Mesendoderm (in vitro differentiated cells): ENCODE measurements around the gene BFSP2.

Experiments used
- DNase-seq: peaks from one replicate; pipeline ENCODE4 v3.0.0; 2013
- H2AK5ac ChIP-seq: 2 replicates; pipeline ENCODE4 v1.6.1; 2013; ENCODE audit warnings: low read length, inconsistent platforms
- H2BK120ac ChIP-seq: 2 replicates; pipeline ENCODE4 v1.6.1; 2013; ENCODE audit warnings: low read depth, mild to moderate bottlenecking, low read length, moderate library complexity, mixed read lengths
- H2BK15ac ChIP-seq: replicated peaks from 2 replicates; pipeline ENCODE4 v1.6.1; 2013; ENCODE audit warnings: low read depth, mild to moderate bottlenecking, moderate library complexity
- H2BK5ac ChIP-seq: 2 replicates; pipeline ENCODE4 v1.6.1; 2013; ENCODE audit warnings: low read length, inconsistent platforms
- H3K18ac ChIP-seq: 2 replicates; pipeline ENCODE4 v1.6.1; 2013; ENCODE audit warnings: mild to moderate bottlenecking, low read length, mixed read lengths
- H3K23ac ChIP-seq: one replicate; pipeline ENCODE4 v1.6.1; 2013; ENCODE audit warnings: low read length
- H3K27ac ChIP-seq: 2 replicates; pipeline ENCODE4 v1.5.1; 2013; ENCODE audit warnings: low read depth, mild to moderate bottlenecking, inconsistent platforms, low read length, moderate library complexity
- H3K27me3 ChIP-seq: 2 replicates; pipeline ENCODE4 v1.6.1; 2013; ENCODE audit warnings: low read length, control low read depth, mild to moderate bottlenecking, inconsistent platforms; ENCODE audit not compliant: insufficient read depth, poor library complexity
- H3K36me3 ChIP-seq: 2 replicates; pipeline ENCODE4 v1.6.1; 2013; ENCODE audit warnings: low read length, inconsistent platforms; ENCODE audit not compliant: control insufficient read depth, insufficient read depth
- H3K4ac ChIP-seq: one replicate; pipeline ENCODE4 v1.6.1; 2013; ENCODE audit warnings: low read depth, mild to moderate bottlenecking, low read length, moderate library complexity
- H3K4me1 ChIP-seq: 2 replicates; pipeline ENCODE4 v1.6.1; 2013; ENCODE audit warnings: low read depth, low read length, inconsistent platforms; ENCODE audit not compliant: control insufficient read depth
- H3K4me2 ChIP-seq: 2 replicates; pipeline ENCODE4 v1.6.1; 2013; ENCODE audit warnings: low read length
- H3K4me3 ChIP-seq: 2 replicates; pipeline ENCODE4 v1.5.1; 2013; ENCODE audit warnings: mild to moderate bottlenecking, low read length
- H3K56ac ChIP-seq: one replicate; pipeline ENCODE4 v1.6.1; 2013; ENCODE audit warnings: low read length
- H3K79me1 ChIP-seq: 2 replicates; pipeline ENCODE4 v1.6.1; 2013; ENCODE audit warnings: low read length, inconsistent platforms
- H3K79me2 ChIP-seq: 2 replicates; pipeline ENCODE4 v1.6.1; 2013; ENCODE audit warnings: mild to moderate bottlenecking, low read length; ENCODE audit not compliant: control insufficient read depth, insufficient read depth
- H3K9ac ChIP-seq: 2 replicates; pipeline ENCODE4 v1.6.1; 2013; ENCODE audit warnings: low read length, inconsistent platforms
- H4K5ac ChIP-seq: one replicate; pipeline ENCODE4 v1.6.1; 2013; ENCODE audit warnings: low read length
- H4K8ac ChIP-seq: one replicate; pipeline ENCODE4 v1.6.1; 2013; ENCODE audit warnings: low read depth, mild to moderate bottlenecking, control low read depth, low read length, moderate library complexity
- WGBS: extraction: QIAGEN DNeasy Blood & Tissue Kit; methylation state at CpG from one replicate; pipeline ENCODE4 v1.1.7; 2013; ENCODE audit warnings: low lambda C conversion rate, missing lambda C conversion rate; ENCODE audit not compliant: insufficient coverage; ENCODE audit errors: extremely low coverage; 5-methylcytosine and 5-hydroxymethylcytosine counted together

BFSP2 gene

GRCh38 chr3:133475245-133476010, 75.6 kb downstream of the BFSP2 start:
- no peak overlapping the region for H3K9ac ChIP-seq
- no CpG with 5 or more reads among the region's 5 CpGs for WGBS
- no peaks in the 10 kb centered on the region for H3K27me3 ChIP-seq
- H3K4me1 ChIP-seq = no peaks in the 10 kb centered on the region
- H2AK5ac ChIP-seq = no peak overlapping the region
- no peak overlapping the region for H2BK15ac ChIP-seq
- no peaks in the 10 kb centered on the region for H3K36me3 ChIP-seq
- H2BK120ac ChIP-seq = no peak overlapping the region
- no peak overlapping the region for H3K4me3 ChIP-seq
- H3K18ac ChIP-seq = no peak overlapping the region
- no peak overlapping the region for H3K56ac ChIP-seq
- H3K27ac ChIP-seq = no peak overlapping the region
- H3K23ac ChIP-seq = no peak overlapping the region
- no peaks in the 10 kb centered on the region for H3K79me1 ChIP-seq
- no peak overlapping the region for H2BK5ac ChIP-seq
- no peak for DNase-seq
- H4K5ac ChIP-seq = no peak overlapping the region
- no peak overlapping the region for H3K4ac ChIP-seq
- no peaks in the 10 kb centered on the region for H3K79me2 ChIP-seq
- H3K4me2 ChIP-seq = no peak overlapping the region
- H4K8ac ChIP-seq = no peak overlapping the region

GRCh38 chr3:133476971-133477375, 77.1 kb downstream of the BFSP2 start:
- H2BK5ac ChIP-seq = no peak overlapping the region
- H3K4me1 ChIP-seq = no peaks in the 10 kb centered on the region
- H3K36me3 ChIP-seq = no peaks in the 10 kb centered on the region
- no peak overlapping the region for H3K27ac ChIP-seq
- no peak overlapping the region for H3K18ac ChIP-seq
- no peak overlapping the region for H3K9ac ChIP-seq
- H3K4me3 ChIP-seq = no peak overlapping the region
- H3K56ac ChIP-seq = no peak overlapping the region
- no peak overlapping the region for H3K4ac ChIP-seq
- H3K27me3 ChIP-seq = no peaks in the 10 kb centered on the region
- H3K79me2 ChIP-seq = no peaks in the 10 kb centered on the region
- no peak for DNase-seq
- H3K79me1 ChIP-seq = no peaks in the 10 kb centered on the region
- no CpG with 5 or more reads among the region's 6 CpGs for WGBS
- H3K23ac ChIP-seq = no peak overlapping the region
- no peak overlapping the region for H4K8ac ChIP-seq
- no peak overlapping the region for H2BK120ac ChIP-seq
- no peak overlapping the region for H2BK15ac ChIP-seq
- no peak overlapping the region for H2AK5ac ChIP-seq
- no peak overlapping the region for H3K4me2 ChIP-seq
- no peak overlapping the region for H4K5ac ChIP-seq

- no peak overlapping the region for H3K4me3 ChIP-seq
Observed at GRCh38 chr3:133477487-133477886, 77.6 kb downstream of the BFSP2 start.

GRCh38 chr3:133478624-133479023, 78.8 kb downstream of the BFSP2 start:
- H3K36me3 ChIP-seq = no peaks in the 10 kb centered on the region
- no peak for DNase-seq
- no peak overlapping the region for H3K18ac ChIP-seq
- WGBS = no CpG with 5 or more reads among the region's 1 CpG
- H3K23ac ChIP-seq = no peak overlapping the region
- H3K4me2 ChIP-seq = no peak overlapping the region
- H3K4me1 ChIP-seq = no peaks in the 10 kb centered on the region
- no peak overlapping the region for H3K9ac ChIP-seq
- no peak overlapping the region for H2AK5ac ChIP-seq
- no peaks in the 10 kb centered on the region for H3K79me1 ChIP-seq
- no peak overlapping the region for H3K56ac ChIP-seq
- H2BK120ac ChIP-seq = no peak overlapping the region
- H4K8ac ChIP-seq = no peak overlapping the region
- no peak overlapping the region for H2BK15ac ChIP-seq
- no peak overlapping the region for H3K4me3 ChIP-seq
- H4K5ac ChIP-seq = no peak overlapping the region
- H3K27ac ChIP-seq = no peak overlapping the region
- no peak overlapping the region for H2BK5ac ChIP-seq
- no peak overlapping the region for H3K4ac ChIP-seq
- H3K79me2 ChIP-seq = no peaks in the 10 kb centered on the region
- H3K27me3 ChIP-seq = no peaks in the 10 kb centered on the region

More at GRCh38 chr3:133477487-133477886, 77.6 kb downstream of the BFSP2 start:
- Histone ChIP-seq H3K36me3 (no peaks in the 10 kb centered on the region), H3K79me1 (no peaks in the 10 kb centered on the region), H3K79me2 (no peaks in the 10 kb centered on the region), H3K9ac (no peak overlapping the region), H2BK120ac (no peak overlapping the region), H2BK5ac (no peak overlapping the region), H3K27me3 (no peaks in the 10 kb centered on the region), H3K4me1 (no peaks in the 10 kb centered on the region), H3K56ac (no peak overlapping the region), H3K27ac (no peak overlapping the region), H4K5ac (no peak overlapping the region), H3K18ac (no peak overlapping the region), H3K4ac (no peak overlapping the region), H3K4me2 (no peak overlapping the region), H4K8ac (no peak overlapping the region), H2BK15ac (no peak overlapping the region), H3K23ac (no peak overlapping the region), H2AK5ac (no peak overlapping the region)
- DNase-seq = no peak

GRCh38 chr3:133479401-133479800, 79.5 kb downstream of the BFSP2 start:
- H3K4me1 ChIP-seq = no peaks in the 10 kb centered on the region
- H2BK15ac ChIP-seq = no peak overlapping the region
- no peaks in the 10 kb centered on the region for H3K27me3 ChIP-seq
- H3K4me3 ChIP-seq = no peak overlapping the region
- H3K56ac ChIP-seq = no peak overlapping the region
- no peak overlapping the region for H4K8ac ChIP-seq
- no peak overlapping the region for H2BK5ac ChIP-seq
- H3K79me1 ChIP-seq = no peaks in the 10 kb centered on the region
- H2BK120ac ChIP-seq = no peak overlapping the region
- no peaks in the 10 kb centered on the region for H3K79me2 ChIP-seq
- H3K23ac ChIP-seq = no peak overlapping the region
- no peak overlapping the region for H3K27ac ChIP-seq
- DNase-seq = no peak
- no peaks in the 10 kb centered on the region for H3K36me3 ChIP-seq
- H3K4ac ChIP-seq = no peak overlapping the region
- WGBS = no CpG with 5 or more reads among the region's 2 CpGs
- no peak overlapping the region for H3K18ac ChIP-seq
- H3K9ac ChIP-seq = no peak overlapping the region
- no peak overlapping the region for H3K4me2 ChIP-seq
- H2AK5ac ChIP-seq = no peak overlapping the region
- H4K5ac ChIP-seq = no peak overlapping the region
